ENCODE results near the gene SLC1A4.

- TF ChIP-seq CTCF (IDR thresholded peaks at IDR 0.05) (no peak), POLR2AphosphoS5 (IDR thresholded peaks at IDR 0.05) (no peak), POLR2A (IDR thresholded peaks at IDR 0.05) (no peak), EP300 (IDR thresholded peaks at IDR 0.05) (no peak)
These were observed 83.2 kb downstream of the SLC1A4 start for GRCh38 chr2:65072181-65072970.
